Hepatocyte (in vitro differentiated cells): ENCODE data around the gene TPCN2. TPM values are rescaled to one million over a fixed set of nuclear protein-coding genes. Genes with fewer than 3 reads are reported as not detected.

Experiments
- DNase-seq: peaks from one replicate; pipeline ENCODE4 v3.0.0-alpha.2; 2016; ENCODE audit warnings: low spot score
- H2AFZ ChIP-seq: fragments of 200-600 bp; sonication (generic); 2 replicates; pipeline ENCODE4 v1.6.0; 2016; ENCODE audit warnings: antibody characterized with exemption, mild to moderate bottlenecking
- H3K27ac ChIP-seq: fragments of 200-600 bp; sonication (generic); 2 replicates; pipeline ENCODE4 v1.5.1; 2016; ENCODE audit warnings: mild to moderate bottlenecking
- H3K27me3 ChIP-seq: fragments of 200-600 bp; sonication (generic); 2 replicates; pipeline ENCODE4 v1.6.1; 2016
- H3K36me3 ChIP-seq: fragments of 200-600 bp; sonication (generic); replicated peaks from 2 replicates; pipeline ENCODE4 v1.5.1; 2016; ENCODE audit warnings: low read depth; ENCODE audit not compliant: insufficient read depth
- H3K4me1 ChIP-seq: fragments of 200-600 bp; sonication (generic); 2 replicates; pipeline ENCODE4 v1.5.1; 2016; ENCODE audit warnings: mild to moderate bottlenecking, moderate library complexity; ENCODE audit not compliant: insufficient read depth
- H3K4me2 ChIP-seq: fragments of 200-600 bp; sonication (generic); 2 replicates; pipeline ENCODE4 v1.6.0; 2016
- H3K4me3 ChIP-seq: fragments of 200-600 bp; sonication (generic); 2 replicates; pipeline ENCODE4 v1.5.1; 2016; ENCODE audit warnings: mild to moderate bottlenecking
- H3K79me2 ChIP-seq: fragments of 200-600 bp; sonication (generic); 2 replicates; pipeline ENCODE4 v1.6.0; 2017; ENCODE audit warnings: mild to moderate bottlenecking
- H3K9me2 ChIP-seq: fragments of 200-600 bp; sonication (generic); replicated peaks from 2 replicates; pipeline ENCODE4 v1.6.0; 2017; ENCODE audit warnings: mild to moderate bottlenecking; ENCODE audit not compliant: insufficient read depth
- H3K9me3 ChIP-seq: fragments of 200-600 bp; sonication (generic); 2 replicates; pipeline ENCODE4 v1.5.1; 2016; ENCODE audit warnings: low read depth, mild to moderate bottlenecking
- H4K20me1 ChIP-seq: fragments of 200-600 bp; sonication (generic); 2 replicates; pipeline ENCODE4 v1.6.0; 2016; ENCODE audit warnings: mild to moderate bottlenecking; ENCODE audit not compliant: insufficient read depth, poor library complexity, severe bottlenecking
- EZH2 ChIP-seq: fragments of 200-600 bp; sonication (generic); IDR thresholded peaks from 2 replicates; pipeline ENCODE4 v1.6.1; 2016; ENCODE audit warnings: antibody characterized with exemption, mild to moderate bottlenecking, borderline replicate concordance
- EZH2phosphoT487 ChIP-seq: fragments of 200-600 bp; sonication (generic); IDR thresholded peaks from one replicate; pipeline ENCODE4 v1.6.1; 2018; ENCODE audit warnings: antibody characterized with exemption, mild to moderate bottlenecking, low read depth, moderate library complexity; ENCODE audit not compliant: unreplicated experiment, severe bottlenecking
- WGBS: methylation state at CpG from one replicate; pipeline ENCODE4 v1.1.6; 2016; ENCODE audit warnings: low lambda C conversion rate; ENCODE audit errors: missing lambda C conversion rate; 5-methylcytosine and 5-hydroxymethylcytosine counted together
- polyA plus RNA-seq: library from polyadenylated mRNA; unstranded; fragments of >200 nt; fragmentation: Nextera tagmentation; extraction: Ambion mirVana; gene quantifications from 2 replicates; pipeline ENCODE4 v1.2.1, GENCODE V29; 2016
- total RNA-seq: library from RNA; depleted of rRNA; stranded (reverse); fragments of >200 nt; gene quantifications from 2 replicates; pipeline ENCODE4 v1.2.3, GENCODE V29; 2014
- TF ChIP-seq, protein P1 (sequence below): fragments of 200-600 bp; sonication (generic); IDR thresholded peaks from 2 replicates; pipeline ENCODE4 v1.5.1; 2016; ENCODE audit warnings: antibody characterized with exemption, mild to moderate bottlenecking; ENCODE audit not compliant: poor library complexity

The TPCN2 gene
- total and polyA plus RNA-seq, 2 experiments from 2014 or later: 16.6 to 21.3 TPM

DNA sequence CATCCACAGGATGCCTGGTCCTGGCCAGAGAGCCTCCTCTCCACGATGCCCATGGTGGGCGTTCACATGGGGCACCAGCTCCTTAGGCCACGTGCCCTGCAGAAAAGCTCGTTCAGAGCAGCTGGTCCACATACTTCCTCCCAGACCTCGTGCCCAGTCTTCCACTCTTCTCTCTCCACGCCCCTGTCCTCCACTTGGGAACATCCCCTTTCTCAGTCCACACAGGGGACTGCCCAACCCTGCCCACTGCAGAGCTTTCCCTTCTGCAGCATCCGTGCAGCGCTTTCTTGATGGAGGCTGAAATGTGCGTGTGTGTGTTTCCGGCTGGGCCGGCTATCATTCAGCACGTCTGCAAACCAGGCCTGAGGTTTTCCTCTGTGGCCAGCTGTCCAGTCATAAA lies 11.3 kb downstream of the TPCN2 start:
- H3K4me3 ChIP-seq: no peak overlapping the region
- H2AFZ ChIP-seq: no peak overlapping the region
- H3K4me2 ChIP-seq: no peak overlapping the region
- no peak overlapping the region for H3K27ac ChIP-seq
- H3K9me3 ChIP-seq: no peaks in the 10 kb centered on the region
- TF ChIP-seq EZH2phosphoT487: no peak
- peaks cover 15% of the 10 kb centered on the region for H3K79me2 ChIP-seq
- 94% methylated on average over 12 of the region's 12 CpGs for WGBS
- H4K20me1 ChIP-seq: peaks cover 3% of the 10 kb centered on the region
- no peaks in the 10 kb centered on the region for H3K9me2 ChIP-seq
- DNase-seq: no peak
- H3K36me3 ChIP-seq: no peaks in the 10 kb centered on the region
- peaks cover 8% of the 10 kb centered on the region for H3K4me1 ChIP-seq
- no peaks in the 10 kb centered on the region for H3K27me3 ChIP-seq

DNA sequence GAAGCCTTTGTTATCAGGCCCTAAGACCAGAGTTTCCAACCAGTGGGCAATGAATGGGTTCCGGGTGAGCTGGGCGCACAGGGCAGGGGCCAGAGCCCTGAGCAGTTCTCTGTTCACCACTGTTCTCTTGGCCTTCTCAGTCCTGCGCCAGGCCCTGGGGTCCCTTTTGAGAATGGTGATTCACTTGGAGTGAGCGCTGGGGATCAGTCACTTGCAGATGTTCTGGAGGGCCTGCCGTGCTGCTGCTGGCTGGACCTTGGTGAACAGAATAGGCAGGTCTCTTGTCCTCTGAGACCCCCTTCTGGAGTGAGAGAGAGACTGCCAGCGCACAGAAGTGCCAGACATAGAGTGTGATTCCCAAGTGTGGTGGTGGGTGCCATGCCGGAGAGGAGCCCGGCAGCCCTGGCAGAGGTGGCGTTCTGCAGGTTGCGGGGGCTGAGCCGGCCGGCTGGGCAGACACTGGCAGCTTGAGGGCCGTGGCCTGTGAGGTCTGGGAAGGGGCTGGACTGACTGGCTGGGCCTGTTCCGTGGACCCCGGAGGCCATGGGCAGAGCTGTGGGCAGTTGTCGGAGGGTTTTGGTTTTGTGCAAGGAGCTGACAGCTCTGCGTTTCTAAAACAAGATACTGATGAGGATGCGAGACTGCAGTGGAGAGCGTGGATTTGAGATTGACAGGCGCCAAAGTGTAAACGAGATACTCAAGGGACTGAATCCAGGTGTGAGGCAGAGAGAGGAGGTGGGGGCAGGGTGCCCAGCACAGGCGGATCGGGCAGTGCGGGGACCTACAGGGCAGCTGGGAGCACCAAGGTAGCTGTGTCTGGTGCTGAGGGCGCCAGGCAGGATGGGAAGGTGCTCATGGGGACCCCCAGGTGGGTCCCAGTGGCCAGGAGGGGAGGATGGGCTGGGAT lies 12.3 kb downstream of the TPCN2 start:
- H3K9me3 ChIP-seq: no peaks in the 10 kb centered on the region
- 87% methylated on average over 25 of the region's 25 CpGs for WGBS
- no peak overlapping the region for H3K4me2 ChIP-seq
- no peak overlapping the region for H3K4me3 ChIP-seq
- DNase-seq: no peak
- H3K79me2 ChIP-seq: peaks cover 12% of the 10 kb centered on the region
- H3K36me3 ChIP-seq: no peaks in the 10 kb centered on the region
- peaks cover under 1% of the 10 kb centered on the region for H3K4me1 ChIP-seq
- no peak overlapping the region for H3K27ac ChIP-seq
- H3K9me2 ChIP-seq: no peaks in the 10 kb centered on the region
- no peak overlapping the region for H2AFZ ChIP-seq
- H4K20me1 ChIP-seq: peaks cover 3% of the 10 kb centered on the region
- TF ChIP-seq EZH2: no peak
- TF ChIP-seq EZH2phosphoT487: no peak
- TF ChIP-seq, protein P1, sequence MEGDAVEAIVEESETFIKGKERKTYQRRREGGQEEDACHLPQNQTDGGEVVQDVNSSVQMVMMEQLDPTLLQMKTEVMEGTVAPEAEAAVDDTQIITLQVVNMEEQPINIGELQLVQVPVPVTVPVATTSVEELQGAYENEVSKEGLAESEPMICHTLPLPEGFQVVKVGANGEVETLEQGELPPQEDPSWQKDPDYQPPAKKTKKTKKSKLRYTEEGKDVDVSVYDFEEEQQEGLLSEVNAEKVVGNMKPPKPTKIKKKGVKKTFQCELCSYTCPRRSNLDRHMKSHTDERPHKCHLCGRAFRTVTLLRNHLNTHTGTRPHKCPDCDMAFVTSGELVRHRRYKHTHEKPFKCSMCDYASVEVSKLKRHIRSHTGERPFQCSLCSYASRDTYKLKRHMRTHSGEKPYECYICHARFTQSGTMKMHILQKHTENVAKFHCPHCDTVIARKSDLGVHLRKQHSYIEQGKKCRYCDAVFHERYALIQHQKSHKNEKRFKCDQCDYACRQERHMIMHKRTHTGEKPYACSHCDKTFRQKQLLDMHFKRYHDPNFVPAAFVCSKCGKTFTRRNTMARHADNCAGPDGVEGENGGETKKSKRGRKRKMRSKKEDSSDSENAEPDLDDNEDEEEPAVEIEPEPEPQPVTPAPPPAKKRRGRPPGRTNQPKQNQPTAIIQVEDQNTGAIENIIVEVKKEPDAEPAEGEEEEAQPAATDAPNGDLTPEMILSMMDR: no peak
- H3K27me3 ChIP-seq: no peaks in the 10 kb centered on the region

DNA sequence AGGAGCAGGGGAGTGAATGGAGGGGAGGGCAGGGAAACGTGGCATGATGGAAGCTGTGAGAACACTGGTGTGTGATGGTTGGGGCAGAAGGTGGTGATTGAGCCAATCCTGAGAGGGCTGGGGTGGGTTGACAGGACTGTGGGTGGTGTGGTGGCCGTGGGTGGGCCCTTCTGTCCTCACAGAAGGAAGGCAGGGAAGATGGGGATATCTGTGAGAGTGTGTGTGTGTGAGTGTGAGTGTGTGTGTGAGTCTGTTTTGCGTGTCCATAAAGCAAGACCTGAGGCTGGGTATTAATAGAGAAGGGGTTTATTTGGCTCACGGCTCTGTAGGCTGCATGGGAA lies 13.0 kb downstream of the TPCN2 start:
- H3K79me2 ChIP-seq: peaks cover 6% of the 10 kb centered on the region
- H3K27me3 ChIP-seq: no peaks in the 10 kb centered on the region
- peaks cover 3% of the 10 kb centered on the region for H4K20me1 ChIP-seq
- no peaks in the 10 kb centered on the region for H3K9me3 ChIP-seq
- H3K4me1 ChIP-seq: no peaks in the 10 kb centered on the region
- no peak overlapping the region for H3K4me2 ChIP-seq
- H3K9me2 ChIP-seq: no peaks in the 10 kb centered on the region
- H3K27ac ChIP-seq: no peak overlapping the region
- no peak for DNase-seq
- no peak overlapping the region for H2AFZ ChIP-seq
- TF ChIP-seq, protein P1: no peak
- TF ChIP-seq EZH2phosphoT487 (no peak), EZH2 (no peak)
- 100% methylated on average over 2 of the region's 4 CpGs for WGBS
- H3K4me3 ChIP-seq: no peak overlapping the region
- no peaks in the 10 kb centered on the region for H3K36me3 ChIP-seq

DNA sequence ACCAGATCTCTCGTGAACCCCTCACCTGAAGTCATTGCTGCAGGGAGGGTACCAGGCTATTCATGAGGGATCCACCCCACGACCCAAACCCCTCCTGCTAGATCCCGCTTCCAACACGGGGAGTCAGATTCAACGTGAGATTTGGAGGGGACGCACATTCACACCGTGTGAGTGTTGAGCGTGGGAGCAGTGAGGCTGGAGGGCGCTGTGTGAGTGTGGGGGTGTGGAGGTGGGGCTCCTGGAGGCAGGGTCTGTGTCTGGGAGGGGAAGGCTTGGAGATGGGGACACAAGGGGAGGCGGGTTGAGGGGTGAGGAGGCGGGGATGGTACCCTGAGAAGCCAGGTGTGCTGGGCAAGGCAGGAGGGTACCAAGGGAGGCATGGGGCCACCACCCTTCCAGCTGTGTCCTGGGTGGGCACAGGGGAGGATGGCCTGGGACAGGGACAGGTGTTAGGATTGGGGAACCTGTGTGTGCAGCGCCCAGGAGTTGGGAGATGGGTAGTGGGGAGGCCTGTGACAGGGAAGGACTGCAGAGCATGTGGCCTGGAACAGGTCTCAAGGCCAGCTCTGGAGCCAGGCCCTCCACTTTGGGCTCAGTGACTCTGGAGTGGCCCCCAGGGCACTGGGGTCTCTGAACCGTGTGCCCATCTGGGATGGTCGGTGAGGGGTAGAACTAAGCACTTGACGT lies 13.6 kb downstream of the TPCN2 start:
- H3K9me3 ChIP-seq: no peaks in the 10 kb centered on the region
- no peak overlapping the region for H2AFZ ChIP-seq
- no peak overlapping the region for H3K4me2 ChIP-seq
- no peaks in the 10 kb centered on the region for H3K36me3 ChIP-seq
- no peak overlapping the region for H3K4me3 ChIP-seq
- no peak for DNase-seq
- WGBS: 97% methylated on average over 15 of the region's 15 CpGs
- no peaks in the 10 kb centered on the region for H3K4me1 ChIP-seq
- no peak overlapping the region for H3K27ac ChIP-seq
- peaks cover 3% of the 10 kb centered on the region for H4K20me1 ChIP-seq
- TF ChIP-seq EZH2phosphoT487: no peak
- TF ChIP-seq EZH2: no peak
- peaks cover 5% of the 10 kb centered on the region for H3K79me2 ChIP-seq
- H3K27me3 ChIP-seq: no peaks in the 10 kb centered on the region
- no peaks in the 10 kb centered on the region for H3K9me2 ChIP-seq
